Measurements from ENCODE around the gene PPP1R9B. TPM values are rescaled to one million over a fixed set of nuclear protein-coding genes. Genes with fewer than 3 reads are reported as not detected.

Gene PPP1R9B
- total RNA-seq, 1 donor, result 53.0 TPM

- Histone ChIP-seq H3K4me1 (ENCODE audit: insufficient read depth, low read length) (peaks cover 61% of the 10 kb centered on the region), H3K27me3 (ENCODE audit: insufficient read depth, low read length) (no peaks in the 10 kb centered on the region), H3K4me3 (ENCODE audit: low read length) (peak overlapping the region; percentile 91), H3K9me3 (ENCODE audit: low read depth, low read length) (no peaks in the 10 kb centered on the region)
These were observed 3.4 kb downstream of the PPP1R9B start for GRCh38 chr17:50146927-50147665.

DNA sequence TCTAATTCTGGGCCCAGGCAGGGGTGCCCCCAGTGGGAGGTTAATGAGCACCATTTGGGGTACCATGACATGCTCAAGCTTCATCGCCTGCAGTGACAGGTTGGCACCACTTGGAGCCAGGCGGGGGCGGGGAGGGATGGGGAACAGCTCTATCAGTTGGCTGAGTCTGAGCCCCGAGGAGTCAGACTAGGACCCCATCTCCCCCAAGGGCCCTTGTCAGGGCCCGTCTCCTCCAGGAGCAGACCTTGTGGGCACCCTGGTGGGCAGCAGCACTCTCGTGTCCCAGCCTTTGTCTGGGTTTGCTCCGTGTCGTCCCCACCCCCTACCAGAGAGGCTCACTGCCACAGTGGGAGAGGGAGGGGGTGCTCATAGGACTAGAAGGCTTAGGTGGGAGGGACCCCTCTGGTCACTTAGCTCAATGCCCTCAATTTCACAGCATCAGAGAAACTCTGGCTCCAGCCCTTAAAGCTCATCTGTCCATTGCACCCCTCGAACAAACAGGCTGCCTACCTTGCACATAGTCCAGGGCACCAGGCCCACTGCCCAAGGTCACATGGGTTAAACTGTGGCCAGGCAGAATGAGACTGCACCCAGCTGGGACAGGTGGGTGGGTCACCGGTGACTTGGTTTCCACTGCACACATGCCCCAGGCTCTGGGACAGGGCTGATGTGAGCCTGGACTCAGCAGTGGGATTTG, 4.1 kb downstream of the PPP1R9B start:
- Histone ChIP-seq H3K9me3 (ENCODE audit: low read depth, low read length) (no peaks in the 10 kb centered on the region), H3K27me3 (ENCODE audit: insufficient read depth, low read length) (no peaks in the 10 kb centered on the region), H3K4me1 (ENCODE audit: insufficient read depth, low read length) (peaks cover 66% of the 10 kb centered on the region), H3K4me3 (ENCODE audit: low read length) (peak overlapping the region; percentile 91)

GRCh38 chr17:50145532-50146229, 4.8 kb downstream of the PPP1R9B start:
- Histone ChIP-seq H3K27me3 (ENCODE audit: insufficient read depth, low read length) (no peaks in the 10 kb centered on the region), H3K4me3 (ENCODE audit: low read length) (no peak overlapping the region), H3K4me1 (ENCODE audit: insufficient read depth, low read length) (peaks cover 73% of the 10 kb centered on the region), H3K9me3 (ENCODE audit: low read depth, low read length) (no peaks in the 10 kb centered on the region)

GRCh38 chr17:50144845-50145531, 5.5 kb downstream of the PPP1R9B start:
- no peak overlapping the region for H3K4me3 ChIP-seq (ENCODE audit: low read length)
- no peaks in the 10 kb centered on the region for H3K9me3 ChIP-seq (ENCODE audit: low read depth, low read length)
- no peaks in the 10 kb centered on the region for H3K27me3 ChIP-seq (ENCODE audit: insufficient read depth, low read length)
- peaks cover 80% of the 10 kb centered on the region for H3K4me1 ChIP-seq (ENCODE audit: insufficient read depth, low read length)

DNA sequence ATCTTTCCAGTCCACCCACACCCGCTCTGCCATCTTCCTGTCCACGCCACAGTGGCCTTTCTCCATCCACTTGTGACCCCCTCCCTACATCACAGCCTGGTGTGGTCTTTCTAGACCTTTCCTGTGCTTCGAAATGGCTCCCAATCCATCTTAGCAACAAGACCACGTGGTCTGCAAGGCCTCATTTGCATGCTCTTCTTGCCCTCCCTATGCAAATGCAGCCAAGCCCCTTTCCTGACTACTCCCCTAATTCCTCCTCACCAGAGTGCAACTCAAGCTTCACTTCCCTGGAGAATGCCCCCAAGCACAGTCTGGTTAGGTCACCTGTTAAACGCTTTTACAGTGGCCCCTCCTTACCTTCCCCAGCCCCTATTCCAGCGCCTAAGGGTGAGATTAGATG, 6.1 kb downstream of the PPP1R9B start:
- H3K4me1 ChIP-seq (ENCODE audit: insufficient read depth, low read length), result peaks cover 87% of the 10 kb centered on the region
- H3K9me3 ChIP-seq (ENCODE audit: low read depth, low read length), result no peaks in the 10 kb centered on the region
- H3K27me3 ChIP-seq (ENCODE audit: insufficient read depth, low read length), result no peaks in the 10 kb centered on the region
- no peak overlapping the region for H3K4me3 ChIP-seq (ENCODE audit: low read length)

DNA sequence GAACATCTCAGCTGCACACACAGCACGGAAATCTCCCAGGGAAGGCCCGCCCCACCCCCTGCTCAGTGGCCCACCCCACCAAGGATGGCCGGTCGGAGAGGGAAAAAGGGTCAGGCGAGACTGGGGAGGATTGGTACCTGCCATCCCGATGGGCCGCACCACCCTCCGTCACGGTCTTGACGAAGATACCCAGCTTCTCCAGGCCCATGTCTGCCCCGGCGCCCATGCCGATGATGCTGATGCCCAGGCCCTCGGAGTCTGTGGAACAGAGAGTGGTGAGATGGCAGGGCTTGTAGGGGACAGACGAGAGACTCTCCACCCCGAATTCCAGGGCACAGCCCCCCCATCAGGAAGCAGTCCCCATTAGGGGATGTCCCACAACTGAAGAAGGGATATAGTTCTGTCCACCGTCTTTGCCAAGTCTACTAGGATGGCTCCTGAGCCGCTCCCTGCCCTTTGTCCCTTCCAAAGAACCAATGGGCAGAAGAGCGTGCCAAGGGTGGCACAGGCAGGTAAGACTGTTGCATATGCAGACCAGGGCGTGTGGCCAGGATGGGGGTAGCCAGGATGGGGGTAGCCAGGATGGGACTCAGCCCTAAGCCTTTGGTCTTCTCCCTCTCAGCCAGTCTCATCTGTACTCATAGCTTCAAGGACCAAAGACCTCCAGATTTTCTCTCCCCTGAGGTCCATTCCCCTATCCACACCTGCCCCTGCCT, 6.9 kb downstream of the PPP1R9B start:
- H3K4me1 ChIP-seq (ENCODE audit: insufficient read depth, low read length), result peaks cover 92% of the 10 kb centered on the region
- H3K27me3 ChIP-seq (ENCODE audit: insufficient read depth, low read length), result no peaks in the 10 kb centered on the region

DNA sequence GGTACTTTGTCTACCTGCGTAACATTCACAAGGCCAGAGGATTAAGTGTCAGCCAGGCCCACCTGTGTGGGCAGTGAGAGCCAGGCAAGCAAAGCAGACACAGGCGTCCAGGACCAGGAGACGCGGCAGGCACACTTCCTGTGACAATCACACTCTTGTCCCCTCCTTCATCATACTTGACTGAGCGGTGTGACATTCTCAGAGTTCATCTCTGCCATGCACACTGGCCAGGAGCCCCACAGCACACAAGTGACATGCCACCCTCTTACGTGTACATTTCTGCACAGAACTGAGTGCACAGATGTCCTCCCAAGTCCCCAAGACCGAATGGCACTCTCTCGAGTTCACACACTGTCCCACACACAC, 8.7 kb downstream of the PPP1R9B start:
- peaks cover 77% of the 10 kb centered on the region for H3K4me1 ChIP-seq (ENCODE audit: insufficient read depth, low read length)
- H3K9me3 ChIP-seq (ENCODE audit: low read depth, low read length), result no peaks in the 10 kb centered on the region
- H3K4me3 ChIP-seq (ENCODE audit: low read length), result no peak overlapping the region
- no peaks in the 10 kb centered on the region for H3K27me3 ChIP-seq (ENCODE audit: insufficient read depth, low read length)

More for the DNA sequence above, 6.9 kb downstream of the PPP1R9B start:
- H3K9me3 ChIP-seq (ENCODE audit: low read depth, low read length), result no peaks in the 10 kb centered on the region
- H3K4me3 ChIP-seq (ENCODE audit: low read length), result no peak overlapping the region

DNA sequence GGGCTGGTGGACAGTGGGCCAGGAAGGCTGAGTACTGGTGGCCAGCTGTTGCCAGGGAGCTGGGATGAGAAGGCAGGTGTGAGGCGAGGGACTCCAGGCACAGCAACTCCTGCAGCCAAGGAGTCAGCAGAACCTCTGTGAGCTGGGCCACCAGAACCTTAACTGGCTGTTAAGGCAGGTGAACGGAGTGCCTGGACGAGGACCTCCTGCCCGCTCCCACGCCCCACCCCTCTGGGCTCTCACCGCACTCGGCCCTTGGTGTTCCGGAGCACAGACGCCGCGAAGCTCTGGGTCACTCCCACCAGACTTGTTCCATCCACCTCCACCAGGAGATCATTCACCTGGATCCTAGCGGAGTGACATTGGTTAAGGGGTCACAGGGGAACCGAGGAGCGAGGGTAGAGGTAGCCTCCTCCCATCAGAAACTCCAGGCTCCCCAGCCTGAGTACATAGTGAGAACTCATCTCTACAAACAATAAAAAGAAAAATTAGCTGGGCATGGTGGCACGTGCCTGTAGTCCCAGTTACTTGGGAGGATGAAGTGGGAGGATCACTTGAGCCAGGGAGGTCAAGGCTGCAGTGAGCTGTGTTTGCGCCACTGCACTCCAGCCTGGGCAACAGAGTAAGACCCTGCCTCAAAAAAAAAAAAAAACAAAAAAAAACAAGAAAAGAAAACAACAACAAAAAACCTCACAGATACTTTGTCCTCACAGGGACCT, 9.3 kb downstream of the PPP1R9B start:
- Histone ChIP-seq H3K27me3 (ENCODE audit: insufficient read depth, low read length) (no peaks in the 10 kb centered on the region), H3K4me3 (ENCODE audit: low read length) (no peak overlapping the region), H3K9me3 (ENCODE audit: low read depth, low read length) (no peaks in the 10 kb centered on the region), H3K4me1 (ENCODE audit: insufficient read depth, low read length) (peaks cover 72% of the 10 kb centered on the region)

DNA sequence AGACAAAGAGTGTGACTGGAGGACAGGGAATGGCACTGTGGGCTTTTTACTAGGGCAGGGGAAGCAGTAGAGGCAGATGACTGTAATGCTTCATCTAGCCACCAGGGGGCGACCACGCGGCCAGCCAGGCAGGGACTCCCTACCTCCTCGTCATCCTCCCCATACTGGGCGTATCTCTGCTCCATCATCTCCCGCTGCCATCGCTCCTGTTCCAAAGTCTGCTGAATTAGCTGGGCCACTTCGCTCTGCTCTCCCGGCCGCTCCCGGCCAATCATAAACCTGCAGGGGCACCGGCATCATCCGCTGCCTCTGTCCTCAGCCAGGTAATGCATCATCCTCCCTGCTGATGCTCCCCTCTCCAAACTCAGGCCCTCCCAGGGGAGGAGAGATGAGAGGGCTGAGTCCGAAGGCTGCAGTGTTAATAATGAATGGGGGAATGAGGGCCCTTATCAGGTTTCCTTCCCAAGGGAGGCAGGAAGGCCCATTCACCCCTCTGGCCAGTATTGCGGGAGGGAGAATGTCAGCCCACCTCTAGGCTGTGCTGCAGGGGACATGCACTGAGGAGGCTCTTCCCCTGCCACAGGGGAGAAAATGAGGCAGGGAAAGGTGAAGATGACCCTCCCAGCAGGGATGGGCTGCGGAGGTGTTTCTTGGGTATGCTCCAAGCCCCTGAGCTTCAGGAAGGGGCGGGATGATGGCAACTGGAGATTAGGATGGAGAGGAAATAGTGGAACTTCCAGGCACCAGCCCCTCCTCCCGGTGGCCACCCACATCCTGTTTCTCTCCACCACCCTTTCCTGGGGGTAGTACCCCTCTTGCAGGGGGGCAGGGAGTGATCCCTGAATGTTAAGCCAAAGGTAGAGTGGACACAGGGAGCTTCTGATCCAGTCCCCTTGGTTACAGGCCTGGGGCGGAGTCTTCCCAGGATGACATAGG, 10.3 kb downstream of the PPP1R9B start:
- H3K27me3 ChIP-seq (ENCODE audit: insufficient read depth, low read length), result no peaks in the 10 kb centered on the region
- H3K4me3 ChIP-seq (ENCODE audit: low read length), result no peak overlapping the region
- peaks cover 62% of the 10 kb centered on the region for H3K4me1 ChIP-seq (ENCODE audit: insufficient read depth, low read length)

DNA sequence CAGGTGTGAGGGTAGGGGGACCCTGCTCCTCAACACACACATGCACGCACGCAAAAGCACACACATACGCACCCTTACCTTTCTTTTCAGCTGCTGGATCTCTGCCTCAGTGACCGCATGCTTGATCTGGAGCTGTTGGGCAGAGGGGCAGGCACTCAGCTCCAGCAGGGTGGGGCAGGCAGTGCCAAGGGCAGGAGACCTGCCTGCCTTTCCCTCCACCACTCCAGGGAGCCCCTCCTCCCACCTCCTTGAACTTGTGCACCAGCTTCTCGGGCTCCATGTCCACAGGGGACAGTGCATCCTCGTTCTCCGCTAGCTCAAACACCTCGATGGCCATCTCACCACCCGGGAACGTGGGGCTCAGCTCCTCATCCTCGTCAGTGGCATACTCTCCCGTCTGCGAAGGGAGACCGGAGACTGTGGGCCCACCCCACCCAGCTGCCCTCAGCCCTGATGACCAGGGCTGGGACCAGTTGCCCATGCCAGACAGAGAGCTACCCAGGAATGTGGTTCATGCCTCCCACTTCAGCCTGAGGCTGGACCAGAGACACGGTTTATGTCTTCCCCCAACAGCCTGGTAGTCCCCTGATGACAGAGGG, 11.2 kb downstream of the PPP1R9B start:
- Histone ChIP-seq H3K27me3 (ENCODE audit: insufficient read depth, low read length) (no peaks in the 10 kb centered on the region), H3K4me1 (ENCODE audit: insufficient read depth, low read length) (peaks cover 53% of the 10 kb centered on the region), H3K4me3 (ENCODE audit: low read length) (no peak overlapping the region), H3K9me3 (ENCODE audit: low read depth, low read length) (no peaks in the 10 kb centered on the region)

More for the DNA sequence above, 10.3 kb downstream of the PPP1R9B start:
- no peaks in the 10 kb centered on the region for H3K9me3 ChIP-seq (ENCODE audit: low read depth, low read length)

- H3K27me3 ChIP-seq (ENCODE audit: insufficient read depth, low read length), result no peaks in the 10 kb centered on the region
- H3K4me1 ChIP-seq (ENCODE audit: insufficient read depth, low read length), result peaks cover 32% of the 10 kb centered on the region
- no peak overlapping the region for H3K4me3 ChIP-seq (ENCODE audit: low read length)
- no peaks in the 10 kb centered on the region for H3K9me3 ChIP-seq (ENCODE audit: low read depth, low read length)
These were observed 13.4 kb downstream of the PPP1R9B start for GRCh38 chr17:50137042-50137441.

DNA sequence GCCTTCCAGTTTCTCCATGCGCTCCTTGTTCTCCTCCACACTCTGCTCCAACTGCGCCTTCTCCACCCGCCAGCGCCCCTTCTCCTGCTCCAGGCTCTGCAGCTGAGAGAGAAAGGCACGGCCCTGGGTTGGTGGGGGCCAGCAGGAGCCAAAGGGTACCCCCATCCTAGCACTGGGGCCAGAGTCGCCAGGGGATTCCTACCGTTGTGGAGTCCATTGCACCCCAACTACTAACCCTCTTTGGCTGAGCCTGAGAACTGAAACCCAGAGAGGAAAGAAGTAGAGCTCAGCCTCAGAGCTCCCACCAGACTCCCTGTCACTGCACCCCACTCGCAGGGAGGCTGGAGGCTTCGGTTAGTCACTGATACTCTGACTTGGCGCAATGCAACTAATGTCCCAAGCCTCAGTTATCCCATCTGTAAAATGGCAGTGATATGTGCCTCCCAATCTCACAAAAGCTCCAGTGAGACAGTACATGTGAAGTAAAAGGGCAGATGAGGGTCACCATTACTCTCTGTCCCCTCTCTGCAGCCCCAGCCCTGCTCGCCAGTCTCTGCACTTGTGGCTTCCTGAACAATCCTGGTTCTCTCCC, 14.3 kb downstream of the PPP1R9B start:
- Histone ChIP-seq H3K9me3 (ENCODE audit: low read depth, low read length) (no peaks in the 10 kb centered on the region), H3K27me3 (ENCODE audit: insufficient read depth, low read length) (no peaks in the 10 kb centered on the region), H3K4me3 (ENCODE audit: low read length) (no peak overlapping the region), H3K4me1 (ENCODE audit: insufficient read depth, low read length) (peaks cover 24% of the 10 kb centered on the region)
